HCT116 (cell line): ENCODE data around the gene ABL2. TPM values are rescaled to one million over a fixed set of nuclear protein-coding genes. Genes with fewer than 3 reads are reported as not detected.

Experiments used
- ATAC-seq: fragments of 200-7000 bp; cut with Tn5 transposase; 2 replicates; pipeline ENCODE4 v1.9.1; 2020; ENCODE audit warnings: mild to moderate bottlenecking, moderate library complexity
- BruUV-seq: library from RNA; stranded (reverse); fragments of 400-500 nt; replicated peaks from 2 replicates; lab custom pipeline; 2021; lab: Mats Ljungman, UMichigan
- CTCF ChIA-PET: fragments of 300-600 bp; sonication (Branson Sonifier 250); formaldehyde crosslinking; loops from one replicate; lab custom pipeline; 2021; ENCODE audit warnings: antibody characterized with exemption; lab: Charles Lee
- POLR2A ChIA-PET: fragments of 300-600, 350-600 bp; sonication (Branson Sonifier 250); formaldehyde crosslinking; loops from one replicate; lab custom pipeline; 2021; ENCODE audit warnings: antibody characterized with exemption; lab: Charles Lee
- RAD21 ChIA-PET, 2 experiments: fragments of 300-600 bp; sonication (Branson Sonifier 250); formaldehyde crosslinking; loops; one replicate each; lab custom pipeline; 2023; ENCODE audit warnings: low total read pairs in 2 of 2; ENCODE audit not compliant: uncharacterized antibody in 2 of 2, unreplicated experiment in 2 of 2, low non-redundant PET in 1 of 2; lab: Charles Lee
- DNase-seq: peaks from one replicate; pipeline ENCODE4 v3.0.0-alpha.2; 2010; ENCODE audit warnings: low read depth, low spot score
- H2AFZ ChIP-seq: fragments of 200-600 bp; shearing (Covaris generic), sonication (generic); 2 replicates; pipeline ENCODE4 v1.6.1; 2017; ENCODE audit warnings: low read depth, mixed run types, mixed read lengths, antibody characterized with exemption, low read length; ENCODE audit not compliant: poor library complexity, severe bottlenecking
- H3K27ac ChIP-seq: 2 replicates; pipeline ENCODE4 v1.5.1; 2012; ENCODE audit warnings: low read depth, low read length
- H3K27me3 ChIP-seq: fragments of 200-600 bp; sonication (generic); 2 replicates; pipeline ENCODE4 v1.6.1; 2016; ENCODE audit warnings: mixed run types, low read length, mixed read lengths; ENCODE audit not compliant: insufficient read depth
- H3K36me3 ChIP-seq, 2 experiments: fragments of 200-500 bp in 1 of 2; fragments of 200-600 bp in 1 of 2; sonication (Bioruptor generic) in 1 of 2; sonication (generic) in 1 of 2; 2 replicates each; pipeline versions ENCODE4 v1.5.1 to v1.6.1; 2014 to 2016; ENCODE audit warnings: low read length in 2 of 2, inconsistent platforms in 1 of 2, mixed read lengths in 1 of 2, mixed run types in 1 of 2; ENCODE audit not compliant: insufficient read depth in 2 of 2, control insufficient read depth in 1 of 2
- H3K4me1 ChIP-seq, 2 experiments: fragments of 200-600 bp in 1 of 2; sonication (generic) in 1 of 2; 2 replicates each; pipeline versions ENCODE4 v1.5.1 to v1.6.1; 2012 to 2017; ENCODE audit warnings: low read length in 2 of 2, inconsistent platforms in 1 of 2, mild to moderate bottlenecking in 1 of 2, mixed read lengths in 1 of 2, mixed run types in 1 of 2, moderate library complexity in 1 of 2; ENCODE audit not compliant: insufficient read depth in 2 of 2, control insufficient read depth in 1 of 2
- H3K4me2 ChIP-seq: fragments of 200-600 bp; sonication (generic); 2 replicates; pipeline ENCODE4 v1.6.1; 2017; ENCODE audit warnings: mixed run types, low read length, mixed read lengths
- H3K4me3 ChIP-seq, 2 experiments: fragments of 200-600 bp in 1 of 2; sonication (generic) in 1 of 2; replicated peaks in 1 of 2; 2 replicates each; pipeline ENCODE4 v1.5.1; 2011 to 2016; ENCODE audit warnings: low read length in 2 of 2, control low read depth in 1 of 2, low read depth in 1 of 2, mild to moderate bottlenecking in 1 of 2, mixed read lengths in 1 of 2, mixed run types in 1 of 2
- H3K79me2 ChIP-seq: fragments of 200-600 bp; sonication (generic); 2 replicates; pipeline ENCODE4 v1.6.1; 2017; ENCODE audit warnings: mild to moderate bottlenecking, mixed run types, low read length, moderate library complexity, mixed read lengths; ENCODE audit not compliant: insufficient read depth
- H3K9ac ChIP-seq: fragments of 200-600 bp; sonication (generic); 2 replicates; pipeline ENCODE4 v1.6.1; 2016; ENCODE audit warnings: low read length, mixed read lengths
- H3K9me2 ChIP-seq: fragments of 200-600 bp; sonication (generic), shearing (Covaris generic); 2 replicates; pipeline ENCODE4 v1.6.1; 2017; ENCODE audit warnings: mixed run types, mild to moderate bottlenecking, moderate library complexity; ENCODE audit not compliant: insufficient read depth
- H3K9me3 ChIP-seq, 2 experiments: fragments of 200-500 bp in 1 of 2; fragments of 200-600 bp in 1 of 2; sonication (Bioruptor generic) in 1 of 2; sonication (generic) in 1 of 2; 2 replicates each; pipeline ENCODE4 v1.6.1; 2014 to 2017; ENCODE audit warnings: low read length in 2 of 2, mixed read lengths in 2 of 2, inconsistent platforms in 1 of 2, low read depth in 1 of 2, mild to moderate bottlenecking in 1 of 2, mixed run types in 1 of 2, moderate library complexity in 1 of 2; ENCODE audit not compliant: control insufficient read depth in 1 of 2, insufficient read depth in 1 of 2
- H4K20me1 ChIP-seq: fragments of 200-600 bp; sonication (generic), shearing (Covaris generic); 2 replicates; pipeline ENCODE4 v1.6.1; 2017; ENCODE audit warnings: mixed run types, mild to moderate bottlenecking, moderate library complexity; ENCODE audit not compliant: insufficient read depth
- CTCF ChIP-seq, 3 experiments: fragments of 200-600 bp in 1 of 3; sonication (generic) in 1 of 3; IDR thresholded peaks in 2 of 3; conservative IDR thresholded peaks in 1 of 3; 2 replicates each; pipeline ENCODE4 v1.5.1; 2012 to 2017; ENCODE audit warnings: low read depth in 2 of 3, low read length in 2 of 3, antibody characterized with exemption in 1 of 3, borderline replicate concordance in 1 of 3, control low read depth in 1 of 3, mild to moderate bottlenecking in 1 of 3, mixed read lengths in 1 of 3, mixed run types in 1 of 3, moderate library complexity in 1 of 3; ENCODE audit not compliant: insufficient read depth in 1 of 3
- EGR1 ChIP-seq: IDR thresholded peaks from 2 replicates; pipeline ENCODE4 v1.6.1; 2012; ENCODE audit warnings: low read depth
- JUND ChIP-seq: IDR thresholded peaks from 2 replicates; pipeline ENCODE4 v1.6.1; 2012
- POLR2A ChIP-seq: IDR thresholded peaks from 2 replicates; pipeline ENCODE4 v1.7.0; 2011; ENCODE audit warnings: borderline replicate concordance; ENCODE audit not compliant: insufficient read depth, insufficient read length; ENCODE audit errors: extremely low read depth
- POLR2AphosphoS5 ChIP-seq: IDR thresholded peaks from 2 replicates; pipeline ENCODE4 v1.6.1; 2011; ENCODE audit warnings: mild to moderate bottlenecking, low read depth, low read length, moderate library complexity
- SIN3A ChIP-seq: IDR thresholded peaks from 2 replicates; pipeline ENCODE4 v1.6.1; 2012; ENCODE audit warnings: low read depth
- SP1 ChIP-seq: IDR thresholded peaks from 2 replicates; pipeline ENCODE4 v1.6.1; 2012; ENCODE audit warnings: low read depth
- TCF7L2 ChIP-seq: IDR thresholded peaks from 2 replicates; pipeline ENCODE4 v1.7.0; 2011; ENCODE audit warnings: borderline replicate concordance, inconsistent platforms; ENCODE audit not compliant: insufficient read depth, insufficient read length; ENCODE audit errors: extremely low read depth
- YY1 ChIP-seq: IDR thresholded peaks from 2 replicates; pipeline ENCODE4 v1.6.1; 2011; ENCODE audit warnings: low read length, low read depth, moderate library complexity, mild to moderate bottlenecking; ENCODE audit not compliant: insufficient replicate concordance; ENCODE audit errors: extremely low read depth
- intact Hi-C: fragments of 100-400 bp; cut with micrococcal nuclease; formaldehyde crosslinking; loops from 2 replicates; pipeline ENCODE4 v1.10.0; 2022
- total RNA-seq: library from RNA; stranded (reverse); gene quantifications from one replicate; pipeline ENCODE4 v1.2.1, GENCODE V29; 2021; ENCODE audit not compliant: unreplicated experiment
- TF ChIP-seq, protein P1 (sequence below): IDR thresholded peaks from 2 replicates; pipeline ENCODE4 v1.6.1; 2011; ENCODE audit warnings: mild to moderate bottlenecking, low read length, moderate library complexity; ENCODE audit not compliant: insufficient replicate concordance; ENCODE audit errors: extremely low read depth

The ABL2 gene
- total RNA-seq, 1 experiment from 2014 or later = 22.9 TPM

GRCh38 chr1:179205284-179205683 is 24.2 kb downstream of the ABL2 start:
- Histone ChIP-seq H3K79me2 (peaks cover 87% of the 10 kb centered on the region), H3K4me1 (peaks cover 0 to 10% of the 10 kb centered on the region in 2 experiments; a peak in 2 of 4 replicates), H3K9me3 (no peaks in the 10 kb centered on the region), H3K9ac (no peak overlapping the region), H2AFZ (no peak overlapping the region), H3K4me2 (no peak overlapping the region), H3K27me3 (no peaks in the 10 kb centered on the region), H3K27ac (no peak overlapping the region), H3K4me3 (no peak overlapping the region), H4K20me1 (no peaks in the 10 kb centered on the region), H3K9me2 (no peaks in the 10 kb centered on the region), H3K36me3 (no peaks in the 10 kb centered on the region)
- ATAC-seq (no peak), DNase-seq (no peak)
- RAD21 ChIA-PET = interaction anchor here in 1 of 2 experiments (0.6 kb wide), 1 partner anchor 9 kb away, joined by 3 read pairs; no protein-coding TSS in a partner anchor
- BruUV-seq = no TSS peak
- TF ChIP-seq SIN3A (no peak), CTCF (IDR thresholded peaks at IDR 0.05 in 2 of 3, conservative IDR thresholded peaks at IDR 0.05 in 1 of 3; ENCODE audit: borderline replicate concordance in 1 of 3, insufficient read depth in 1 of 3, low read depth in 2 of 3, low read length in 2 of 3) (no peak), SP1 (no peak), POLR2A (no peak), POLR2AphosphoS5 (no peak), EGR1 (no peak), YY1 (no peak), JUND (no peak), TCF7L2 (no peak)
- TF ChIP-seq, protein P1, sequence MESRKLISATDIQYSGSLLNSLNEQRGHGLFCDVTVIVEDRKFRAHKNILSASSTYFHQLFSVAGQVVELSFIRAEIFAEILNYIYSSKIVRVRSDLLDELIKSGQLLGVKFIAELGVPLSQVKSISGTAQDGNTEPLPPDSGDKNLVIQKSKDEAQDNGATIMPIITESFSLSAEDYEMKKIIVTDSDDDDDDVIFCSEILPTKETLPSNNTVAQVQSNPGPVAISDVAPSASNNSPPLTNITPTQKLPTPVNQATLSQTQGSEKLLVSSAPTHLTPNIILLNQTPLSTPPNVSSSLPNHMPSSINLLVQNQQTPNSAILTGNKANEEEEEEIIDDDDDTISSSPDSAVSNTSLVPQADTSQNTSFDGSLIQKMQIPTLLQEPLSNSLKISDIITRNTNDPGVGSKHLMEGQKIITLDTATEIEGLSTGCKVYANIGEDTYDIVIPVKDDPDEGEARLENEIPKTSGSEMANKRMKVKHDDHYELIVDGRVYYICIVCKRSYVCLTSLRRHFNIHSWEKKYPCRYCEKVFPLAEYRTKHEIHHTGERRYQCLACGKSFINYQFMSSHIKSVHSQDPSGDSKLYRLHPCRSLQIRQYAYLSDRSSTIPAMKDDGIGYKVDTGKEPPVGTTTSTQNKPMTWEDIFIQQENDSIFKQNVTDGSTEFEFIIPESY = no peak
- CTCF ChIA-PET = no interaction called here
- intact Hi-C loops = no loop called here
- POLR2A ChIA-PET = no interaction called here
